Activated CD4-positive, alpha-beta T cell treated with anti-CD3 and anti-CD28 coated beads for 1 hour (primary cell): Measurements from ENCODE around the gene SNPH.

Source experiments
- DNase-seq: peaks from one replicate; pipeline ENCODE4 v3.0.0-alpha.2; 2020

Gene SNPH

DNA sequence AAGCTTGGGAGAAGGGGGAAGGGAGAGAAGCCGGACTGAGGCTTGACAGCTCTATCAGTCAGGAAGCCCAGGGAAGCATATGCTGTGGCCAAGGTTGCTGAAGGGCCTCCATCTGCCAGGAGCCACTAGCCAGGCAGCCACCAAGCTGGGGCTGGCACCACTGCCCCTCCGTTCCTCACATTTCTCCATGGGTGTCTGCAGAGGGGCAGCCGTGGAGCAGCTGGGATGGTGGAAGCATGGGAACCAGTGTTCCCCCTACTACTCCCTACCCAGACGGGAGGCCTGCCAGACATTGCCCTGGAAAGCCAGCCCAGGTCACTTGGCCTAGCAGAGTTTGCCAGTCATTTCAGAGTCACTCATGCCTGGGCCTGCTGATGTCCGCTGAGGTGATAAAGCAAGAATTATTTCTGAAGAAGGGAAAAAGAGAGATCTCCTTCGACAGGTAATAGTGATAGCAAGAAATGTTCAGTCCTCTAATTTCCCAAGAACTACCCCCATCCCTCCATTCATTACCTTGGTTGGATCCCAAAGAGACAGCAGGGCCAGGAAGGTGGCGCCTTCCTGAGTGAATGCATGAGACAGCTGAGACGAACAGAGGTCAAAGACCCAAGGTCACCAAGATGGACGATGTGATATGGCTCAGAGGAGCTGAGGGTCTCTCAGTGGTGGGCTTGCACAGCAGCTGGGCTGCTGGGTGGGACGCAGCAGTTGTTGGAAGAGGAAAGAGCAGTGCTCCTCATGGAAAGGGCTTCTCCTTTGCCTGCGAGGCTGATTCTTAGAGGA is 21.9 kb downstream of the SNPH start:
- DNase-seq: no peak

DNA sequence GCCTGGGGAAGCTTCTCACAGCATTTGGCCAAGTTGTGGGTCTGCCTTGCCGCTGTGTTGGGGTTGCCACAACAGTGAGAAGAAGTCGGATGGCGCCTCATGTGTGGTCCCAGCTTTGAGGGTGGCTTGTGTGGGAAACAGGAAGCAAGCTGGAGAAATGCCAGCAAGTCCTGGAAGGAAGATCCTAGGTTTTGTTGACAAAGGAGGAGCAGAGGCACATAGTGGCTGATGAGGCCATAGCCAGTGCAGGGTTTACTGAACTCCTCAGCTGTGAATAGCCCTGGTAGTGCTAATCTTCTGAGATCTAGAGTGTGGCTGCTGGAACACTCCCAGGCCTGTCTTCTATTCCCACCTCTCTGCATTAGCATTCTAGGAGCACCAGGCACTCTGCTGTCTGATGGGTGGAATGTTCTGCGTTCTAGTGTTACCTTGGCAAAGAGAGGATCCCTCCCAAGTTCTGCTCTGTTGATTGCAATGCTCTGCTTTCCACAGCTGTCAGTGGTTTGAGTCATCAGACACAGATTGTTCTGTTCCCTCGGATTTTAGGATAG is 25.2 kb downstream of the SNPH start:
- DNase-seq: no peak

DNA sequence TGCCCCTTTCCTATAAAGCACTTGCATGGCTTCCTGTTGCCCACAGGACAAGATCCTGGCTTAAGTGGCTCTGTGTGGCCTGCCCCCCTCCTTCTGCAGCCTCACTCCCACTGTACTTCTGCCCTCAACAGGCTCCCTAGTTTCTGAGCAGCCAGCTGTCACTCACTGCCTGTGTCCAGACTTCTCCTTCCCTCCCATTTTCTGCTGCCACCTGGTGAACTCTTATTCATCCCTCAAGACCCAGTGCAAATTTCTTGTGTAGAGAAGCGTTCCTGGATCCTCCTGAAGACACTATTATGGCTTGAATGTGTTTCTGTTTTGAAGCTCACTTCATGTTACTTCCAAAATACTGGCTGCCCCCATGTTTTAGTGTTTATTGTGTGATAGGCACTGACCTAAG is 26.5 kb downstream of the SNPH start:
- no peak for DNase-seq

DNA sequence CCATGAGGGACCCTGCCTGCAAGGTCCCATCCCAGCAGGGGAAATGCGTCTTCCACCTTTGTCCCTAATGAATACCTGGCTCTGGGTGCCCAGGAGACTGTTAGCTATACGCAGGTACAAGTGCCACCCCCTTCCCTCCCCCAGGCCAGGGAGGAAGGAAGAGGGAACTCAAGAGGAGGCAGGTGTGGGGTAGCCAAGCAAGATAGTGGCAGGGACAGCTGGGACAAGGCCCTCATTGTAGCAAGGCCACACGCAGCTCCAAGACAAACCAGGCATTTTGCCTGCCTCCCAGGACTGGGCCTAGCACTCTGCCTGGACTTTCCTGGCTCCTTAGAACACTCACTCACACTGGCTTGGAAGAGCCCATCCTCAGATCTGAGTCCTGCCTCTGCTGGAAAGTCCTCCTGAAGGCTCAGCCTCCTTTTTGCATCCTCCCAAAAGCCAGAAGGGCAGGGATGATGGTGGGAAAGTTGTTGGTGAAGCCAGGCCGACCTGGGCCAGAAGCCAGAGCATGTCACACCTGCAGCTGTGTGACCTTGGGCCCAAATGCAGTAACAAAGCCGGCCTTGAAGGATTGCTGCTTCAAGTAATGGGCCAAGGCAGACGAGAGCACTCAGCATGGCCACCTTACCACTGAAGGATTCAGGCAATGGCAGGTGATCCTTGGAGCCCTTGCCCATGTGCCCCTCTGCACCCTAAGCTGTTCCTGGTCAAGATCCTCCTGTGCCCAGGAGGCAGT is 27.7 kb downstream of the SNPH start:
- no peak for DNase-seq

DNA sequence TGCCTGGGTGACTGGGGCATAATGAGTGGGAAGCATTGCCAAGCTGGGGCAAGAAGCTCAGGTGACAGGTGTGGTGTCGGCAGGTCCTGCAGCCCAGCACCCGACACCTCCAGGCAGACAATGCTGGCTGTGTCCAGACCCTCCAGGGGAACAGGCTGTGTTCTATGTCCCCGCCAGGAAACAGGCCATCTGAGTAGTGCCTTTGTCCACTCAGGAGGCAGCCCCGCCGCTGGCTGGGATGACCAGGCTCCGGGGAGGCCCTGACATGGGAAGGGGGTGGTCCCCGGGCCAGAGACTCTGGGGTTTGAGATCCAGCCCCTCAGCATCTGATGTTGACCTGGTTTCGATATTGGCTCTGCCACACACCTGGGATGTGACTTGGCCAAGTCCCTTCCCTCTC is 28.4 kb downstream of the SNPH start:
- no peak for DNase-seq

DNA sequence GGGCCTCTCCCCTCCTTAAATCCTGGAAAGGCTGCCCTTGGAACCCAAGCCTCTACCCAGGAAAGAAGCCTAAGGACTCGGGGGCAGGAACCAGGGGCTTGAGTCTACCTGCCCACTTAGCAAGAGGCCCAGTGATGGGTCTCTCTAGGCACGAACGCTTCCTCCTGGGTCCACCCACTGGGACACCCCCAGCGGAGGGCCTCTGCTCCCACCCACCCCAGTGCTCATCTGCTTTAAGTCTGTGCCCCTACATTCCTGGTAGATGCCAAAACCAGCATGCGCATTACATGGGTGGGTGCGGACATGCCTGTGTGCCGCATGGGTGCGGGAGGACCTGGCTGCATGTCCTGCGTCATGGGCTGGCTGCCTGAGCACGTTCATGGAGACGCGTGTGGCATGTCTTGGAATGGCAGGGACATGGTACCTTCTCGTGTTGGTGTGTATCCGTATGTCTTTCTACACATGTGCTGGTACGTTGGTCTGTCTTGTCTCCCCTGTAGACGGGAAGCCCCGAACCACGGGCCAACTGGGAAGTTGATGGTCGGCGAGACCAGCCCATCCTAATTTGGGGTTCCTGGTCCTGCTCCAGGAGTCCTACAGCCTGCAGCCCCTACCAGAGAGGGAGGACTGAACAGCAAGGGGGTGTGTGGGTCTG is 29.3 kb downstream of the SNPH start:
- DNase-seq: no peak

DNA sequence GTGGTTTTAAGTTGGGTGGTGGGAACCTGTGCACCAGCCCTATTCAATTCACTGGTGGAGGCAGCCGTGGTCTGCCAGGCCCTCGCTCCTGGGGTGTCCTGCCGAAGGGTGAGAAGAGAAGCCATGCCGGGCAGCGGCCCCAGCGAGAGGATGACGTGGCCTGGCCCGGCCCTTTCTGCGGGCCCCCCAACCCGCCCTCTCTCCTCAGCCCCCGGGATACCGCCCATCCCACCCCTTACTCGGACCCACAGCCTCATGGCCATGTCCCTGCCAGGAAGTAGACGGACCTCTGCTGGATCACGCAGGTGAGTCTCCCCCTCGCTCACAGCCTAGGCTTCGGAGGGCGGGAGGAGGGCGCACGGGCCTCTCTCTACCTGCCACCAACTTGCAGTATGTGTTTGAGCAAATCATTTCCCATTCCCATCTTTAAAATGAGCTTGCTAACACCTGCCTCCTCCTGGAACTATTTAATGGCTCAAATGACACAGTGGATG is 30.1 kb downstream of the SNPH start:
- DNase-seq: no peak

DNA sequence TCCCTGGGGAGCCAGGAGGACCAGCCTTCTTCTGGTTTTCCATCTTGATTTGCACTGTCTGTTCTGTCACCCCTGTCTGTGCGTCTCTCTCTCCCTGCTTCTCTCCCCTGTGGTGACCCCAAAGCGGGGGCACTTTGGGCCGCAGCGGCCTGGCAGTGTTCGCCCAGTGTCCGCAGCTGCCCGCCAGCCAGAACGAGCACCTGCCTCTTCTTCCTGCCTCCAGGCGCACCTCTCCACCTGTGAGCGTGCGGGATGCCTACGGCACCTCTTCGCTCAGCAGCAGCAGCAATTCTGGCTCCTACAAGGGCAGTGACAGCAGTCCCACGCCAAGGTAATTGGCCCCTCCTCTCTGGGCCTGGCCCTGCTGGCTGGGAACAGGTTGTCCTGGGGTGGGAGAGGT is 30.8 kb downstream of the SNPH start:
- no peak for DNase-seq

DNA sequence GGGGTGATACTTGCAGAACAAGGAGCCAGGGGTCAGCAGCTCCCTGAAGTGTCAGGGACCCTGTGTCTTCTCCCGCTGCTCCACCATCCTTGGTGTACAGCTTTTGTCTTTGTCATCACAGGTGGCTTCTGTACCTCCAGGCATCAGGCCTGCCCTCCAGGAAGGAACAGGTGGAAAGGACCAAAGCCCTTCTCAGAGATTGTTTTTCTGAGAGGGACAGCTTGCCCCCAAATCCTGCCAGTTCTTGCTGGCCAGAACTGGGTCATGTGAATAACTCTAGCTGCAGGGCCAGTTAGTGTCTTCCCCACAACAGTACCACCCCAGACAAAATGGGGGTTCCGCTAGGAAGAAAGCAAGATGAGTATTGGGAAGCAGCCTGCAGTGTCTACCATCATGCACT is 31.4 kb downstream of the SNPH start:
- DNase-seq: no peak

DNA sequence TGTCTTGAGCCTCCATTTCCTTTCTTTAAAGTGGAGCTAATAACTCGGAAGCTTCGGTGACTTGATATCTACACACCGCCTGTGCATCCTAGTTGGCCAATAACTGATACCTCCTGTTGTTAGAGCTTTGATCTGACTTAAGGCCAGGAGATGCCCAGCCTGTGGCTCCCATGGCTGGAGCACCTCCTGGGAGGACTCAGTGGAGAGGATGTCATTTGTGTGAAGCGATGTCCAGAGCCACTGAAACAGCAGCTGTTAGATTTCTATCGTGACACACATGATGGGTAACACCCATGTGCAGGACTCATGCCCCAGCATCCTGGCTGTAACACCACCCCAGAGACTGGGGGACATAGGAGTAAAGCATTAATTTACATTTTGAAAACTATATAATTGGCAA is 32.1 kb downstream of the SNPH start:
- no peak for DNase-seq

DNA sequence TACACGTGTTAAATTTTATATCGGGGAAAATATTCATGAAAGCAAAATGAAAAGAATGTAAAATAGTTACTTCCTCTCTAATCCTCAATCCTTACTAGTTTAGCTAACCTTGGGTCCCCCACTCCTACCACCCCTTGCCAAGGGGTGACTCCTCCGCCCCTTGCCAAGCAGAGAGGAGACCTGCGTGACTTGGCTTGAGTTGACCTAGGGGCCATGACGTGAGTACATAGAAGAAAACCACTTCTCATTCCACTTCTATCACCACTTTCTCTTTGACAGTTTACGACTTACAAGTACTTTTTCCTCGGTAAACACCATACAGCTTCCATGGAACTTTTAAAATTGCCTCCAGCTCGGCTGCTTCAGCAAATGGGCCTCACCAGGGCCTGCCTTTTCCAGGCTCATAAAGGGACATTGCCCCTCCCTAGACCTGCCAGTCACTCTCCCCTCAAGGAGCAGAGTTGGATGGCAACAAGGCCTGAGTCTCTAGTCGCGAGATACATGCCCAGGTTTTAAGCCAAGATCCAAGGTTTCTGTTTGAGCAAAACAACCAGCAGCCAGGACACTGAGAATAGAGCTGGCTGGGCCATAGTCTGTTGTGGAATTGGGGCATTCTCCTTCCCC is 32.9 kb downstream of the SNPH start:
- DNase-seq: no peak

DNA sequence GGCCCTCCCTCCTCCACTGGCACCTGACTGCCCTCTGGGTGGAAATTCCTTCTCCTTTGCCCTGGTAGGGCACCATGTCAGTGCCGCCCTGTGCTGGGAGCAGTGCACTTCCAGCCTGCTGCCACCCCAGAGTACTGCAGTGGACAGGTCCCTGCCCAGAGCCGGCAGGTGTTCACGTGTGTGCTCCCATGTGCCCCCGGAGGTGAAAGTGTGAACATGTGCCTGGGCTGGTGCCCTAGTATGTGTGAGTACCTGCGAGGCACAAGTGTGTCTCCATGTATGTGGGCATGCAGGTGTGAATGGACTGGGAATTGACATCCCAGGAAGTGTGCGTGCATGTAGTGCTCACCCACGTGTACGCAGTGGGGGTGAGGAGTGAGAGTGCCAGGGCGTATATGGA is 33.4 kb downstream of the SNPH start:
- DNase-seq: no peak

DNA sequence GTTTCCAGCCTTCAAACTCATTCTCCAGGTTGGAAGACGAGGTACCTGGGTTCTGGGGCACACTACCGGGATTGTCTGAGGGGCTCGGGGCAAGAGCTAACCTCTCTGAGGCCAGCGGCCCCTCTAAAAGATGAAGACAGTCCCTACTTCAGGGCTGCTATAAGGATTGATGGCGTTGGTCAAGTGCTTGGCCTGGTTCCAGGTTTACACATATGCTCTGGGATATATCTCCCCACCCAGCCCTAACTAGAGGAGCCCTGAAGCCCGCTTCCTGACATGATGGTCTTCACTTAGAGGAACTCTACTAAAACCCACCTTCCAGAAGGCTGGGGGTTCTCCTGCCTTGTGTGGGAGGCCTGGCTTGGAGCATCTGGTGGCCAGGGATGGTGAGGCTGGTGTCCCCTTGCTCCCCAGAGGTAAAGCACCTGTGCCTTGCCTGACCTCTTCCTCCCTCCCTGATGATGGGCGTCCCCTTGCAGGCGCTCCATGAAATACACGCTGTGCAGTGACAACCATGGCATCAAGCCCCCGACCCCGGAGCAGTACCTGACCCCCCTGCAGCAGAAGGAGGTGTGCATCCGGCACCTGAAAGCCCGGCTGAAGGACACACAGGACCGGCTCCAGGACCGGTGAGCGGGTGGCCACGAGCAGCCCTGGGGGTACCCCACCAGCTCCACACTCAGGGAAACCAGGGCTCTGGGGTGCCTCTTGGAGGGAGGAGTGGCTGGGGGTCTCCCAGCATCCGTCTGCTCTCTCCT is 34.2 kb downstream of the SNPH start:
- DNase-seq: no peak

DNA sequence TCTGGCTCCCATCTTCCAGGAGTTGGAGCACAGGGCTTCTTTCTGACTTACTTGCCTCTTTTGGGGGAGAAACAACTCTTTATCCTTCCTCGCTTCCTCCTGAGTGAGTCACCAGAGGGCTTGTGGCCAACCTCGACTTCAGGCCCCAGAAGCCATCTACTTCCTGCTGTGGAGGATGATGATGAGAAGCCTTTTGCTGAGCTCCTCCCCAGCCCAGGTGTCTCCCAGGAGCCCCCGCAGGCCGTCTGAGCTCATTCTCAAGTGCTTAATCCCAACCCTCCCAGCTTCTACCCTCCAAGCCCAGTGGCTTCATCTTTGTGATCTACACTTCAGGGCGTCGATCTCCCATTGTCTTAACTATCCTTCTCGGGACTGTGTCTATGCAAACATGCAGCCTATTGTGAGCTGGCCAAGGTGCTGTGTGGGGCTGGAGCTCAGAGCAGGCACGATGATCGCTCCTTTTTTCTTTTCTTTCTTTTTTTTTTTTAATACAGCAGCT is 35.0 kb downstream of the SNPH start:
- peak; percentile 46 for DNase-seq

DNA sequence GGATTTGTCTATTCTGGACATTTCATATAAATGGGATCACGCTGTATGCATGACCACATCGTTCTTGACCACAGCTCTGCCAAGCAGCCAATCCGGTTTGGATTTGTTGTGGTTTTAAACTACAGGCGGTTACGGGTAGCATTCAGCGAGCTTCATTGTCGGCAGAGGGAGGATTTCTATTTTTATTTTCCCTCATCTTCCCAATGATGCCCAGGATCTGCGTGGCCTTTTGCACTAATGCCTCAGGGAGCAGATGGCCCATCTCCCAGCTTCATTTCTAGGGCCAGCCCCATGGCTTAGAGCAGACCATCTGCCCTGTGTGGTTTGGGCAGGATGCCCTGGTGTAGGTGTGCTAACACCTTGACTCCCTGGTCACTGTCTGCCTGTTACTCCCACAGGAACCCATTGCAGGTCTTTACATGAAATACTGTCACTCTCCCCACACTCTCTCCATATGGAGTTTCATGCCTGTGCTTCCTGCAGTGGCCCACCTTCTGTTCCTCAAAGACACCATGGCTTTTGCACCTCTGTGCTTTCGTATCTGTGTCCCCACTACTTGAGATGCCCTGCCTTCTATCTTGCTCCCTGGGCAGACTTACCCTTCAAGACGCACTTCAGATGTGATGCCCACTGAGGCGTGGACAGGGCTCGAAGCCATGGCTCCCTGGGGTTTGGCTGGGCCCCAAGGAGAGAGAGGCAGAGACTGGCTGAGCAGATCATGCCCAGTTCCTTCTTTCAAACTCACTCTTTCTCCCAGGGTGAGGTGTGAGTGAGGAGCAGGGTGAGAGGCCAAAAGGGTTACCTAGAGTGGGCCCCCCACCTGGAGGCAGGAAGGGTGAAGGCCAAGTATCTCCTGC is 36.8 kb downstream of the SNPH start:
- DNase-seq: no peak

DNA sequence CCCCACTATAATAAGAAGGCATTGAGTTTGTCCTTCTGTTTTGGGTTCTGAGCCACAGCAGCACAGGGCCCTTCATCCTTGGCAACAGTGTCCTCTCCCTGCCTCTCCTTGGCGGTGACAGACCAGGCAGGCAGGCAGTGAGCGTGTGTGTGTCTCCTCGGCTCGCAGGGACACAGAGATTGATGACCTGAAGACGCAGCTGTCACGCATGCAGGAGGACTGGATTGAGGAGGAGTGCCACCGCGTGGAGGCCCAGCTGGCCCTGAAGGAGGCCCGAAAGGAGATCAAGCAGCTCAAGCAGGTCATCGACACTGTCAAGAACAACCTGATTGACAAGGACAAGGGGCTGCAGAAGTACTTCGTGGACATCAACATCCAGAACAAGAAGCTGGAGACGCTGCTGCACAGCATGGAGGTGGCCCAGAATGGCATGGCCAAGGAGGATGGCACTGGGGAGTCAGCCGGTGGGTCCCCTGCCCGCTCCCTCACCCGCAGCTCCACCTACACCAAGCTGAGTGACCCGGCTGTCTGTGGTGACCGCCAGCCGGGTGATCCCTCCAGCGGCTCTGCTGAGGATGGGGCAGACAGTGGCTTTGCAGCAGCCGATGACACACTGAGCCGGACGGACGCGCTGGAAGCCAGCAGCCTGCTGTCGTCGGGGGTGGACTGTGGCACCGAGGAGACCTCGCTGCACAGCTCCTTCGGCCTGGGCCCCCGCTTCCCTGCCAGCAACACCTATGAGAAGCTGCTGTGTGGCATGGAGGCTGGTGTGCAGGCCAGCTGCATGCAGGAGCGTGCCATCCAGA is 38.8 kb downstream of the SNPH start:
- no peak for DNase-seq

DNA sequence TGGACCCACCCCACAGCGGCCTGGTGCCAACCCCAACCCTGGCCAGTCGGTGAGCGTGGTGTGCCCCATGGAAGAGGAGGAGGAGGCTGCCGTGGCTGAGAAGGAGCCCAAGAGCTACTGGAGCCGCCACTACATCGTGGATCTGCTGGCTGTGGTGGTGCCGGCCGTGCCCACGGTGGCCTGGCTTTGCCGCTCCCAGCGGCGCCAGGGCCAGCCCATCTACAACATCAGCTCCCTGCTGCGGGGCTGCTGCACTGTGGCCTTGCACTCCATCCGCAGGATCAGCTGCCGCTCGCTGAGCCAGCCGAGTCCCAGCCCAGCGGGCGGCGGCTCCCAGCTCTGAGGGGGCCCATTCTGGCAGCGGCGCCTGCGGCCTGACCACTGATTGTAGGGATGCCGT is 39.6 kb downstream of the SNPH start:
- no peak for DNase-seq

DNA sequence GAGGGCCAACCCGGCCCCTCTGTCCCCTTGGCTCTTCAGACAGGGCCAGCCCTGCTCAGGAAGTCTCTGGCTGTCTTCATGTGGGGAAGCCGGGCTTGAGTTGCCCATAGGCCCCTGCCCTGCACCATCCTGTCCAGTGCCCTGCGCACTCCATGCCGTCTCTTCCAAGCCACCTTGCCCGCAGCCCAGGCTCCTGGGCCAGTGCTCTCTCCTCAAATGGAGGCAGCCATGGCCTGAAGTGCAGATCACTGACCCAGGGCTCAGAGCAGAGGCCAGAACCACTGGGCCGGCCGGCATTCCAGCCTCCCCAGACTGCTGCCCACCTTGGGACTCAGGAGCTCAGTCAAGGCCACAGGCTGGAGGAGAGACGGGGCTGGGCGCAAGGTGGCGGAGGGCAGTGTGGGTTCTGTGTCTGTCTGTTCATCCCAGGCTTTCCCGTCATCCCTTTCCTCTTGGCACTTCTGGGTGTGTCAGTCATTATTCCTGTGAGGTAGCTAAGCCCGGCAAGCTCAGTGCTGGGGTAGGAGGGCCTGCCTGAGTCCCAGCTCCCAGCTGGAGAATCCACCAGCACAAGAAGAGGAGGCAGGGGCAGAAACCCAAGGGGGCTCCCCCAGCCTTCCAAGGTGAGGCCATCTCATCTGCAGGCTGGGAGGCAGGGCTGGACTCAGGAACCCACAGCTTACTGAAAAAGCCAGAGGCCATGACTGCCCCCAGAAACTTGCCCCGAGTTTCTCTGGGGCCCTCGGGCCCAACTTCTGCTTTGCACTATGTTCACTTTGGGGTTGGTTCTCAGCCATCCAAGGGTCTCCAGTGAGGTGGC is 40.4 kb downstream of the SNPH start:
- no peak for DNase-seq

DNA sequence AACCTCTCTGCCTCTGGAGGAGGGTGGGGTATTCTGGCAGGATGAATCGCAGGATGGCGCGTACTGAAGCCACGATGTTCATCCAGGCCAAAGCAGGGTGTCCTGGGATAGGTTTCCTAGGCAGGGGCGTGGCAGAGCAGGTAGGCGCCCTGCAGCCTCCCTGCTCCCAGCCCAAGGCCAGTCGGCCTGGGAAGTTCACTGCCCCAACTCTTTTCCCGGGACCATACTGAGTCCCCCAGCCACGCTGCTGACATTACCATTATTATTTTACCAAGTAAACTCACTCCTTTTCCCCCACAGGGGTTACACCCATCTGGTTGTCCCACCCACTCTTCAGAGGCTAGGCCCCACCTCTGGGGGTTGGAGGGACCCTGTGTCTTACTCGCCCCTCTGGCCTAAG is 41.1 kb downstream of the SNPH start:
- DNase-seq: no peak
